CD4-positive, alpha-beta T cell treated with Interferon gamma for 1 hour (primary cell): Measurements from ENCODE around the gene ZBTB7C.

ENCODE experiments used
- DNase-seq: peaks from one replicate; pipeline ENCODE4 v3.0.0-alpha.2; 2020

ZBTB7C gene

DNA sequence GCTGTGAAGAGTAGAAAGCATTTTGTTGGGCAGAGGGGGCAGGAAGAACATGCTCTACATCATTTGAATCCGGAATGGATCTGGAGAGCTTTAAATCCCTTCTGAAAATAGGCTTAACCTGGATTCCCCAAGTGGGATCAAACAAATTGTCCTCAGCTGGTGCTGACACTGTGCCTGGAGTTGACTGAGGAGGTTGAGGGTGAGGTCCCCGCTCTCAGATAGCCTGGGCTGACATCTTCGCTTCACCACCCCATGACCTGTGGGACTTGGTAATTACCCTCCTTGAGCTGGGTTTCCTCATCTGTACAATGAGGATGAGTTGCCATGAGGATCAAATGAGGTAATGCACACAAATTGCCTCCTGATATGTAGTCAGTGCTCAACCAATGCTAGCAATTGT is 360.9 kb downstream of the ZBTB7C start:
- DNase-seq, result no peak

DNA sequence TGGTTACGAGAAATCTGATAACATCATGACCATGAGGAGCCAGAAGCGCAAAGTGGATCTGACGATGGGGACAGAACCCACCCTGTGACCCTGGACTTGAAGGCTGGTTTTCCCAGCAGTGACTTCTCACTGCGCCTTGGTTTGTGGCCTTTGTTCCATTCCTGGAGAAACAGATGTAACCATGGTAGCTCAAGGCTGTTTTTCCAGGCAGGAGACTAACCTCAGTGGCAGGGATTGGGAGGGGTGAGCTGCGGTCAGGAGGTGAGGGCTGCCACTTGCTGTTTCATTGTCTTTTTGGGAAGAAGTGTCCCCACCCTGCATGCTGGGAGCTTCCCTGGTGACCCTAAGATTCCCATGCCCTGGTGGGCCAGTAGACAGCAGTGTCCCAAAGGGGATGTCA is 362.3 kb downstream of the ZBTB7C start:
- DNase-seq, result no peak

DNA sequence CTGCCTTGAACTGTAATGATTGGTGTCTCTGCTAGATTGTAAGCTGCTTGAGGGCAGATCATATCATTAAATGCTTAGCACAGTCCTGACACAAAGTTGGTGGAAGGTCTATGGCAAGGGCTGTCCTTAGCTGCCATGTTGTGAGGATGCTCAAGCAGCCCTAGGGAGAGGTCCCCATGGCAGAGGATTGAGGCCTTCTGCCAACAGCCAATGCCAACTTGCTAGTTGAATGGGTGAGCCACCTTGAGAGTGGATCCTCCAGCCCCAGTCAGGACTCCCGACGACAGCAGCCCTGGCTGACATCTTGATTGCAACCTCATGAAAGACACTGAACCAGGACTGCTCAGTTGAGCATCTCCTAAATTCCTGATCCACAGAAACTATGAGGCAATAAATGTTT is 363.4 kb downstream of the ZBTB7C start:
- no peak for DNase-seq

GRCh38 chr18:48044944-48045343 is 364.2 kb downstream of the ZBTB7C start:
- no peak for DNase-seq

DNA sequence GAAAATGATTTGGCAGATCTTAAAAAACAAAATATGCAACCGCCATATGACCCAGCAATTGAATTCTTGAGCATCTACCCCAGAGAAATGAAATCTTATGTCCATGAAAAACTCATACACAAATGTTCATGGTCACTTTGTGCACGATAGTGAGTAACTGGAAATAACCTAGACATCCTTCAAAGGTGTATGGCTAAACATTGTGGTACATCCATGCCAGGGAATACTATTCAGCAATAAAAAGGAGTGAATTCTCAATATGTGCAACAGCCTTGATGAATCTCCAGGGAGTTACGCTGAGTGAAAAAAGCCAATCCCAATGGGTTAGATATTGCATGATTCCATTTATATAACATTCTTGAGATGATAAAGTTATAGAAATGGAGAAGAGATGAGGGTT is 366.0 kb downstream of the ZBTB7C start:
- DNase-seq, result no peak

GRCh38 chr18:48042431-48042830 is 366.8 kb downstream of the ZBTB7C start:
- no peak for DNase-seq

- DNase-seq, result no peak
Measured at GRCh38 chr18:48040457-48041110, 368.6 kb downstream of the ZBTB7C start.

- no peak for DNase-seq
Measured at GRCh38 chr18:48039769-48040215, 369.4 kb downstream of the ZBTB7C start.

DNA sequence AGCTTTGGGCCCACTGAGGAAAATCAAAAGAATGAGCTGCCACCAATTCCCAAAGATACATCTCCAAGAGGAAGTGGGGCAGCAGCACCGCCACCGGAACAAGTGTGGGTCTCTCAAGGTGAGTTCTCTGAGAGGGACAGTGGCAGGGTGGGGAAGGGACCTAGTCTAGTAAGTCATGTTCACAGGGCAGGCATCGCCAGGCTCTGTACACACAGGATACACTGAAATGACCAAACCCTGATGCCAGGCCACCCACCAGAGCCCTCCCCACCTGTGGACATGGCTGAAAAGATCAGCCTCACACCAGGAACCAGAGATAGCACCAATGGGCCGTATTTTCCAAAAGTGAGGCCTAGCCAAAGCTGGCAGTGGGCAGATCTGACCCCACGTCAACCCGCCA is 370.5 kb downstream of the ZBTB7C start:
- no peak for DNase-seq

DNA sequence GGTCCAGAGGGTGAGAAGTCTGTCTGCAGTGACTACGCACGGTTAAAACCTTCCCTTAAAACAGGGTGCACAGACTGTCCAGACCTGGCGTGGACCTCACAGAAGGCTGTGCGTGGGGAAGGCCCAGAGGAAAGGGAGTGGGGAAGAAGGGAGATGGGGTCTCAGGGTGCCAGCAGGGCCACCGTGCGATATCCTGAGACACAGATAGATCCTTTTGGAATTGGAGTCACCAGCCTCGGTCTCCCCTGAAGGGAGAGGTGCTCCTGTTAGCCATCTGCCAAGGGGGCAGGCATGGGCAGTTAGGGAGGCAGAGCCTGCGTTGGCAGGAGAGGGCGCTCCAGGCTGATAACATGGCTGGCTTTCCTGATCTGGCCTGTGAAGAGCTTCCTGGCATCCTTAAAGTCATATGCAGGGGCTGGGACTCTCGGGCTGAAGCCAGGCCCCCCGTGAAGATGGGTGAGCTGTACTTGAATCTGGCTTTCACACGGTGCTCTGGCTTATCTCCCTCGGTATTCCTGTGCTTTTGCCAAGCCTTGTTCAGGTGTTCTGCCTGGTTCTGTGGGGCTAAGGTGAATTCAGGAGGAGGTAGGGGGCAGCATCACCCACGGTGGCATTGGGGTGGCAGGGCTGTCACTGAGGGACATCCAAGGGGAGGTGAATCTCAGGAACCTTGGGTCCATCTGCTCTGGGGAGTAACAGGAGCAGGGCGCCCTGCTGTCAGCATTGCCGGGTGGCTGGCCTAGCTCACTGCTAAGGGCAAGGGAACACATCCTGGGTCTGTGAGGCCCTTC is 371.5 kb downstream of the ZBTB7C start:
- no peak for DNase-seq

GRCh38 chr18:48036641-48037421 is 372.4 kb downstream of the ZBTB7C start:
- no peak for DNase-seq

DNA sequence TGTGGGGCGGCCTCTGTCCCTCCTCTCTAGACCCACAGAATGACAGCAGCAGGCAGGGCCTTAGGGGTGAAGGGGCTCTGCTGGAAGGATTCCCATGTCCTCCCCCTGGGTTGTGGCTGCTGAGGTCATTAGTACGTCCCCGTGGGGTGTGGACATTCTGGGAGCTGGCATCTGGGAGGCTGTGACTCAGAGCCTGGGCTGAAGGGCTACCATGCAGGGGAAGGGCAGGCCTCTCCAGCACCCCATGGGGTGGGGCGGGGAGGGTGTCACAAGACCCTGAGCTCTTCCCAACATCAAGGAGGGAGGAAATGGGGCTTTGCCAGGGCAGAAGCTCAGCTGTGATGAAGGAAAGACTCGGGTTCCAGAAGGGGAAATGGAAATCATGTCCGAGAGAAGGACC is 373.0 kb downstream of the ZBTB7C start:
- DNase-seq, result no peak

DNA sequence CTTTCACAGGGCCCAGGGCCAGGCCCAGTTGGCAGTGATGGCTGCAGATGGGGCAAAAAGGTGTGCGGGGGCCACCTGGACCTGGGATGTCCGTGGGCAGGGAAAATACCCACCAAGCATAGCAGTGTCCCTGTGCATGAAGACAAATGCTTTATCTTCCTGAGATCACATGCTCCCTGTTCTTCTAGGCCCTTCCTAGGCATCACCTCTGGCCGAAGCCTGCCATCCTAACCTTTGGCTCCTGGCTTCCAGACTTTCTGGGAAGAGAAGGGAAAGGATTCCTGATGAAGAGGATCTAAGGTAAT is 373.7 kb downstream of the ZBTB7C start:
- no peak for DNase-seq

DNA sequence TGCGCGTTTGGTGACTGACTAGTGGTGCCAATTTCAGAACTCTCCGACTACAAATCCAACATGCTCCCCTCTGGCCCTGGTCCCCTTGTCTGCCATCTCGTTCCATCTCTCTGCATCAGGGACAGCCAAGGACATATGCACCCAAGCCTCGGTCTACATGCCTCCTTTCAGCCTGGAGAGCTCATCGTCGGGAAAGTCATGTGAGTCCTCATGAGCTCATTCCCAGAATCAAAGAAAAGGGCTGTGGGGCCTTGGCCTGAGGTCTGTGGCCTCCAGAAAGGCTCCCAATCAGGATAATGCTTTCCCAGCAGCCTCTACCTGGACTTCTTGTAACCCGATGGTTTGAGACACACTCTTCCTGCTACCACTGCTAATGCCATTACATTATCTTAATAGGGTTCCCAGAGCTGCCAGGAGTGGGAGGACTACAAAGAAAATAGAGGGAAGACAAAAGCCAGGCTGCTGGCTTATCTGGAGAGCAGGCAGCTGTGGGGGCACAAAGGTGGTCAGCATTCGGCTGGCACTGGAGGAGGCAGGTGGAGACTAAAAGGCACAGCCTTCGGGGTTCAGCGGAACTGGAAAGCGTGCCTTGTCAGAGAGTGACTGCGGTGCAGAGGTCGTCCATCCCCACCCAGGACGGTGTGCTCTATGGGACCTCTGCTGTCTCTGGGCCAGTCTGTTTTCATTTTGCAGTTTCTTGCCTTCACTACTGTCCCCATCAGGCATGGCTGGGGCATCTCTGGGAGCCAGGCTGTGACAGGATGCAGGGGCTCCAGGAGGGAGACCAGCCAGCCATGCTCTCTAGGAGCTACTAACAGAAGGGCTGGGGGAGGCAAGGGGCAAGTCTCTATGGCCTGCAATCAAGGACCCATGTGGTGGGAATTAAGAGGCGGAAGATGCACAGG is 374.3 kb downstream of the ZBTB7C start:
- DNase-seq, result no peak

GRCh38 chr18:48033790-48034650 is 375.2 kb downstream of the ZBTB7C start:
- DNase-seq, result no peak

DNA sequence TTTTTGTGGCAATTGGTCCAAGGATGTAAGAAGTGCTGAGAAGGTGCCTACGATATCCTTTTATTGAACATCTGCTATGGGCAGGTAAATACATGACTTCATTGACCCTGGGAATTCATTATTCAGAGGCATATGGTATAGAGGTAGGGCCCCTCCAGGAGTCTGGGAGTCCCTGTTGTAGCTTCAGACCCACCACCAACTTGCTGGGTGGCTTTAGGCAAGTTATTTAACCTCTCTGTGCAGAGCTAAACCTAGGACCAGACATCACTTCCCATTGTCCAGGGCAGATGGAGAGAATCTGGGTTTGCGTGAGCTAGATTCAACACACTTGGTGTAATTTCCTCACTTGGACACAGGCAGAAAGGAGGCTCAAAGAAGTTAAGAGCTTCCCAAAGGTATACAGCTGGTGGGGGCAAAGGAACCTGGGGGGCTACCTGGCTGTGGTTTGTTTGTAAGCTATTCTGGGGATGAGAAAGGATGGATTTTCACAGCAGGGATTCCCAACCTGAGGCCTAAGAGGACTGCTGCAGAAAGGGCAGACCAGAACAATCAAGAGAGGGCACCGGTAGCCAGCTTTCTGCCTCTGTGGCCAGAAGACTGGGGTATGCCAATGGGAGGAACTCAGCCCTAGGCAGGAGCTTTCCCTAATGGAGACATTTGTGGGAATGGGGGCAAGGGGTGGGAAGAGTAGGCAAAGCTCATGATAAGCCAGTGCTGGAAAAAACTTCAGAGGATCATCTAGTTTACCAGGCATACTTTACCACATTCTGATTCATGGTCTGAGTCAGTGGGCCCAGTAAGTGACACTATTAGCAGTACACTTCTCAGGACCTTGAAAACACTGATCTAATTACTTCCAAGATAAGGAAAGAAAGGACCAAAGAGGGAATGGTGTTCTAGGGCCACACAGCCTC is 376.1 kb downstream of the ZBTB7C start:
- DNase-seq, result no peak

GRCh38 chr18:48031641-48032040 is 377.5 kb downstream of the ZBTB7C start:
- no peak for DNase-seq

- DNase-seq, result no peak
Measured at GRCh38 chr18:48030616-48031480, 378.3 kb downstream of the ZBTB7C start.

GRCh38 chr18:48029296-48029986 is 379.7 kb downstream of the ZBTB7C start:
- DNase-seq, result no peak
